ENCODE results near the gene COX6B2. TPM values are rescaled to one million over a fixed set of nuclear protein-coding genes. Genes with fewer than 3 reads are reported as not detected.
A peak's percentile ranks its signal among the peaks of the same experiment; 100 is the strongest.

Gene COX6B2
- total and polyA plus RNA-seq, 4 donors: not detected

GRCh38 chr19:55387736-55388497 lies 33.4 kb upstream of the COX6B2 start (continued):
- TF ChIP-seq CTCF (IDR thresholded peaks at IDR 0.05; ENCODE audit: low read depth, low read length, missing input control) (no peak), TAF1 (conservative IDR thresholded peaks at IDR 0.05) (no peak), NR2F2 (IDR thresholded peaks at IDR 0.05) (no peak)

GRCh38 chr19:55386493-55386971 lies 32.0 kb upstream of the COX6B2 start:
- no peak for DNase-seq (ENCODE audit: low spot score)
- Histone ChIP-seq H3K9ac (ENCODE audit: low read depth in 1 of 2, low read length in 2 of 2) (peak overlapping the region; percentile 72 to 73), H3K36me3 (ENCODE audit: control insufficient read depth in 4 of 4, insufficient read depth in 3 of 4, low read depth in 1 of 4, low read length in 3 of 4) (peaks cover 10 to 30% (median 18%) of the 10 kb centered on the region in 4 donors), H3K27me3 (ENCODE audit: control insufficient read depth in 4 of 4, insufficient read depth in 4 of 4, low read length in 3 of 4) (no peaks in the 10 kb centered on the region), H3K27ac (ENCODE audit: low read depth in 1 of 2, low read length in 2 of 2) (peak overlapping the region; percentile 49 to 73), H3K4me1 (ENCODE audit: control insufficient read depth in 4 of 4, insufficient read depth in 4 of 4, low read length in 3 of 4) (peaks cover 16 to 39% (median 30%) of the 10 kb centered on the region in 4 donors), H3K9me3 (ENCODE audit: control insufficient read depth in 4 of 4, low read length in 3 of 4) (no peaks in the 10 kb centered on the region), H3K4me3 (ENCODE audit: low read depth in 1 of 3, low read length in 3 of 3) (peak overlapping the region; percentile 58 to 94 (median 92))
- TF ChIP-seq NR2F2 (IDR thresholded peaks at IDR 0.05) (peak; percentile 49), HNF4G (IDR thresholded peaks at IDR 0.05) (no peak), REST (IDR thresholded peaks at IDR 0.05) (no peak)
- 15% methylated on average over 33 of the region's 33 CpGs for WGBS

GRCh38 chr19:55385724-55386492 lies 31.4 kb upstream of the COX6B2 start, which contains the start of gene RPL28:
Gene RPL28 (plus strand): TSS chr19:55385932. CDS start chr19:55386358, 426 bp downstream.
- Histone ChIP-seq H3K4me3 (ENCODE audit: low read depth in 1 of 3, low read length in 3 of 3) (peak within 1 kb of the TSS; percentile 71 to 94 (median 92)), H3K4me1 (ENCODE audit: control insufficient read depth in 4 of 4, insufficient read depth in 4 of 4, low read length in 3 of 4) (peaks cover 16 to 39% (median 30%) of the 10 kb centered on the region in 4 donors), H3K27ac (ENCODE audit: low read depth in 1 of 2, low read length in 2 of 2) (peak within 1 kb of the TSS; percentile 75 to 94), H3K36me3 (ENCODE audit: control insufficient read depth in 4 of 4, insufficient read depth in 3 of 4, low read depth in 1 of 4, low read length in 3 of 4) (peaks cover 10 to 28% (median 18%) of the 10 kb centered on the region in 4 donors), H3K27me3 (ENCODE audit: control insufficient read depth in 4 of 4, insufficient read depth in 4 of 4, low read length in 3 of 4) (no peaks in the 10 kb centered on the region), H3K9me3 (ENCODE audit: control insufficient read depth in 4 of 4, low read length in 3 of 4) (no peaks in the 10 kb centered on the region), H3K9ac (ENCODE audit: low read depth in 1 of 2, low read length in 2 of 2) (peak within 1 kb of the TSS; percentile 73 to 90)
- DNase-seq (ENCODE audit: low spot score): peak; percentile 98
- under 1% methylated on average over 68 of the region's 68 CpGs for WGBS
- TF ChIP-seq ZBTB33 (IDR thresholded peaks at IDR 0.05): peak; percentile 97
- peak; percentile 82 to 92 for TF ChIP-seq GABPA (IDR thresholded peaks at IDR 0.05 in 1 of 2, conservative IDR thresholded peaks at IDR 0.05 in 1 of 2)
- TF ChIP-seq YY1 (IDR thresholded peaks at IDR 0.05): peak; percentile 24
- peak in 1 of 2 donors; percentile 26 for TF ChIP-seq RAD21 (IDR thresholded peaks at IDR 0.05)
- peak; percentile 5 for TF ChIP-seq NR2F2 (IDR thresholded peaks at IDR 0.05)
- no peak for TF ChIP-seq CTCF (IDR thresholded peaks at IDR 0.05; ENCODE audit: low read depth, low read length, missing input control)
- TF ChIP-seq SP1 (IDR thresholded peaks at IDR 0.05): peak; percentile 41
- peak in 1 of 2 donors; percentile 15 for TF ChIP-seq RXRA (IDR thresholded peaks at IDR 0.05)
- TF ChIP-seq FOXA2 (IDR thresholded peaks at IDR 0.05): no peak
- no peak for TF ChIP-seq JUND (IDR thresholded peaks at IDR 0.05)
- peak; percentile 100 for TF ChIP-seq TAF1 (conservative IDR thresholded peaks at IDR 0.05)
